HK-2 (cell line): Measurements from ENCODE around the gene DLG2.

ENCODE experiments used
- DNase-seq: peaks from one replicate; pipeline ENCODE4 v3.0.0-alpha.2; 2018; ENCODE audit not compliant: unreplicated experiment

Gene DLG2

DNA sequence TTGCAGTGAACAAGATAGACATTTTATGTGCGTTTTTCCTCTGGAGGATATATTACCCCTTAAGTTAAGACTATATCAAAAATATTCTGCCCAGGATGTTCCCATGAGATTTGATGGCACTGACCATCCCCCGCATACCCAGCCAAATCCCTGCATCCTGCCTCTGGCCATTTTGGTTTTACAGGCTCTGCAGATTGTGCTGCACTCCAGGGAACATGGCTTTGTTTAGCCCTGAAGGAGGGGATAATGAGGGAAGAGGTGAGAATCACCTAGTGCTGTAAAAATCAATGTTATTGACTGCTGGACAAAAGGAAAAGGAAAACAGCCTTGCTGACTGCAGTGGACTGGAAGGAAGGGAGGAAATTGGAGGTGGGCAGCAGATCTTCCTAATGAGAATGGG lies 717.4 kb downstream of the DLG2 start:
- no peak for DNase-seq

DNA sequence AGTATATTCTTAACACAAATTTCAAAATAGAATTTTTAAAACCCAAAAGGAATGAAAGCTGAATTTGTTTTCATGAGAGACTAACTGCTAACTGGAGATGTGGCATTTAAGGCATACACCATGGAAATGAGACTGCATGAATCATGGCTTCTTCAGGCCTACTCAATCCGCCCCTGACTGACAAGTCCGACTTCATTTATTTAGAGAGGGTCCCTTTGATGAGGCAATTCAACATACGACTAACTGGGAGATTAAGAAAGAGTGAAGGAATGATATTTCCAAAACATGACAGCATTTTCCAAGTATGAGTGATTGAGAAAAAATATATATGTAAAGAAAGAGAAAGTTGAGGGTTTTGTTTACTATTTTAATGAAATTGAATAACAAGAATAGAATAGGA lies 720.1 kb downstream of the DLG2 start:
- DNase-seq: no peak

DNA sequence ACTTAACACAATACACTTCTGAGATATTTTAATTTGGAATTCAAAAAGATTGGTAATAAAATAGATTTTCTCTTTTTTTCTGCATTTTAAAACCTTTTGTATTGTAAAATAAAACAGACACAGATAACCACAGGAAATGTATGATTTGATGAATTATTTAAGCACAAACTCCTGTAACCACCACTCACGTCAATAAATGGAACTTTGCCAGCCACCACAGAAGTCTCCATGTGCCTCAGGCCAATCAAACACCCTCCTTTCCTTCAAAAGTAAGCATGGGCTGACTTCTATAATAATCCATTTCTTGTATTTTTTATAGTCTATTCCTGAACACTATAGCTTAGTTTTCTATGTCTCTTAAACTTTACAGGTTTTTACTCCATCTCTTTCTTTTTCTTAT lies 721.7 kb downstream of the DLG2 start:
- no peak for DNase-seq

DNA sequence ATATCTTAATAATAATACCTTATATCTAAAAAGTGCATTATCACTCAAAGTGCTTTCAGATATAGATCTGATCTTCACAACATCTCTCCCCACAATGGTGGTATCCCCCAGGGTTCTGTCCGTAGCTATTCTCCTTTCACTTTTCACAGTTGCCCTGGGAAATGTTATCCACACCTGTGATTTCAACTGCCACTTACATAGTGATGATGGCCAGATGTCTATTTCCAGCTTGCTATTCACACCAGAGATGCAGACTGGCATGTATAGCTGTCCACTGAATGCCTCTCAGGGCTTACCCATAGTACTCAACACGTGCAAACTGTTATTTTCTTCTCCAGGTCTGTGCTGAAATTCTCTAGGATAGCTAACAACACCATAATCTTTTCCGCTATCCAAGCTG lies 724.7 kb downstream of the DLG2 start:
- no peak for DNase-seq

DNA sequence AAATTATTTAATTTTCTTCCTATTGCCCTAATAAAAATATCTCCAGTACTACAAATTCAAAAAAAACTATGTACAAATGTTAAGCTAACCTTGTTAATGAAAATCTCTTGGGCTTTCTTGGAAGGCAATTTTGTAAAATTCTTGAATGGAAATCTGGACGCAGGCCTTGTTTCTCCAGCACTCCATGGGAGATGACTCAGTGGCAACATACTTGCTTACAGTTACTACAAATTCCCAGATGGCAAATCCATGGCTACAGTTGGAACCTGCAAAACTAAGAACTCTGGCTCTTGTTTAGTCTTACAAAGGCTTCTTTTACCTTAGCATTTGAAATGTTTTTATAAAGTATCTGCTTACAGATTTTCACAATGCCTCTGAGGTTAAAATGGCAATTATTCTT lies 725.2 kb downstream of the DLG2 start:
- no peak for DNase-seq

DNA sequence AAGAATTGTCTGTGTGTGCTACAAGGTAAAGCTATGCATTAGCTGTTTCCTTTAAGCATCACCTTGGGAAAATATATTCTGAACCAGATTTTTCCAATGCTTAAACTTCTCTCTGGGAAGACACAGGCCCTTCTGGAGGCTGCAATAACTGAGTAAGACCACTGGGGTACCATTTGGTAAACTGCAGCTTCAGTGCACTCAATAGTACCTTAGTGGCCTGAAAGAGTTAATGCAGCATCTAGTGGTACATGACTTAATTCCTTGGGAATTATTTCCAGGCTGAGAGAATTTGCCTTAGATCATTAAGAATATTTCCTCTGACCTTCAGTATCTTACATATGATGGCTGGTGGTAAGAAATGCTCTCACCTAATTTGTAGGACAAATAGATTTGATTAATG lies 727.4 kb downstream of the DLG2 start:
- no peak for DNase-seq

DNA sequence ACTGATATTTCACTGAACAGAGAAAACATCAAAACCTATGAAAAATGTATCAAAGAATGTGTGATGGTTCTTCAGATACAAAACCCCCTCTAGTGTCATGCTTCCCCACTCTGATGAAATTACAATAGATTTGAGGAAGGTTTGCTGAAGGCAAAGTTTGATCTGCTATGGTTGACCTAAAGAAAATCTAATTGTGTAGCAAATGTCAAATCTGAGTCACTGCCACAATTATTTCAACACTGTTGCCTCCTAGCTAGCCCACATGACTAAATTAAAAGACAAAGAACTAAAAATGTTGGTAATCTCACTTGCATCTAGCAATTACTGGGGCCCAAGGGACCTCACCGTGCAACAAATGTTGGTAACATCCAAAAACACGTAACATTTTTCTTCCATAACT lies 728.0 kb downstream of the DLG2 start:
- no peak for DNase-seq

DNA sequence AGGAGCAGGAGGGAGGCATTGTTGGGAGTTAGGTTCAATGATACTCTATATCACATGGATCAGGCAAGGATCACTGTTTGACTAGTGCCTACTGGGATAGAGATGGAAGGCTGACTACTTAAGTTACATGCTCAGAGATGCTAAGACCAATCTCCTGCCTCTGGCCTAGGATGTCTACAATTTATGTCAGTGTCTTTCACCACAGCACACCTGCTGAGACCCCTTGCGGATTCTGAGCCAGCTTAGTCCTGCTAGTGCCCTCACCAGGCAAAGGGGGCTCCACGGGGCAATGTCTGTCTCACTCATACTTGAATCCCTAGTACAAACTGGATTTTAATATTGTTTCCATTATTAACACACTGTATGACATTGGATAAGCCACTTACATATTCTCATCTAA lies 732.5 kb downstream of the DLG2 start:
- no peak for DNase-seq

DNA sequence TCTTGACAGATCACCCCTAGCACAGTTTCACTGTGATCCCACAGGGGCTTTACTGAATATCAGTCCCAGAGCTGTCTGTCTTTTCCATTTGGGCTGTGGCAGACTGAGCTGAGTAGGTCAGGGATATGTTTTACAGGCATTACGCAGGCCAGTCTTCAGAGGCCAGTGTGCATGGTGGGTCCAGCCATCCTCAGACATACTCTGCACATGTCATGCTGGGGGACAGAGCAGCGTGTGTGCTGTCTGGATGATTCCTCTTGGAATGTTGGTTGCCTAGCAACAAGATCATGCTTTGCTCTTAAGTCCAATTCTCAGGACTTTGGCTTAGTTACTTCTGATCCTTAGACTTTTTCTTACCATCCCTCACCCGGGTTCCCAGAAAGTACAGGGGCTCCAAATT lies 736.5 kb downstream of the DLG2 start:
- no peak for DNase-seq

DNA sequence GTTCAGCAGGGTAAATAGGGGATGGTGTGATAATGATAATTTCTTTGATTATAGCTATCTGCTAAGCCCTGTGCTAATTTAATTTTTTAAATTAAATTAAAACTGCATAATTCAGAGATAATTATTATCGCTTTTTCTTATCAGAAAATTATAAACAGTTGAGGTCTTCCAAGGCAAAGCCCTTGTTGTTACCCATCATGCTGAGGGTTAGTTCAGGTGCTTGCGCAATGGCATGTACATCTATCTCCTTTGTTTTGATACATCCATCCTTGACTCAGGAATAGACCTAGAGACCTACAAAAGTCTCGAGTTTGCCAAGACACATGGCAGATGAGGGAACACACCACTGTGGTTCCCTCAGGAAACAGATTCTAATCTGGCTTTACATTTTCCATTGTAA lies 737.6 kb downstream of the DLG2 start:
- DNase-seq: no peak

DNA sequence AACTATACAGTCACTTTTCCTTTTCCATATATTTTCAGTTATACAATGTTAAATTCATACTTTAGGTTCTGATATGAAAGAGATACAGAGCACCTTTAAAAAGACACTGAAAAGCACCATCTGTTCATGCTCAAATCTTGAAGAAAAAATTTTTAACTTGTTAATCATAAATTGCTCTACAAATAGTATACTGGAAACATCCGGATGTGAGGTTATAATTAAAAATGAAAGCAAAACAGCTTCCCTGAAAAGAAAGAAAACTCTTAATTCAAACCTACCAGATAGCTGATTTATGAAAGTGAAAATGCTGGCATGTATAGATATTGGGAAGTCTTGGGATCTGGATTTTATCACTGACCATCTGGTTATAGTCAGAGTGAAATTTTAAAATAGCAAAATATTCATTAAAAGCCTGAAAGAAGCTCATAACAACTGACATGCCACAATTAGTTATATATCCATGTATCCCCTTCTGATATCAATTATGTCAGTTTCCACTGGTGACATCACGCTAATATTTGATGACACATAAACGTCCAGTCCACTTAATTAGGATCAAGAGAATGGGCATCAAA lies 740.0 kb downstream of the DLG2 start:
- no peak for DNase-seq

DNA sequence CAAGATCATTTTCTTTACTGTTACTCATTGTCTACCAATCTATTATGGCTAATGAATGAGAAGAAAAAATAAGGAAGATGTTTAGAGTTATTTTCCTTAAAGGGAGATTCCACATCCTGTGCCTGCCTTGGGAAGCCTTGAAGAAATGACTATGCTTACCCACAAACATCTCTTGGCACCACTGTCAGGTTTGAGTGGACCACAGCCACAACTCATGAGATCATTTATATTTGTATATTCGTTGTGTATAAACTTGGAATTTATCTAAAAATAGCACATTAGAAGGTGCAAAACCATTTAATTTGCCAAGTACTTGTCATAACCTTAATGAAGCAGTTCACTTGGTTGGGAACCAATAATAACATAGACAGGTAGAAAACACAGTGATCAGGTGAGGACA lies 740.8 kb downstream of the DLG2 start:
- DNase-seq: no peak

DNA sequence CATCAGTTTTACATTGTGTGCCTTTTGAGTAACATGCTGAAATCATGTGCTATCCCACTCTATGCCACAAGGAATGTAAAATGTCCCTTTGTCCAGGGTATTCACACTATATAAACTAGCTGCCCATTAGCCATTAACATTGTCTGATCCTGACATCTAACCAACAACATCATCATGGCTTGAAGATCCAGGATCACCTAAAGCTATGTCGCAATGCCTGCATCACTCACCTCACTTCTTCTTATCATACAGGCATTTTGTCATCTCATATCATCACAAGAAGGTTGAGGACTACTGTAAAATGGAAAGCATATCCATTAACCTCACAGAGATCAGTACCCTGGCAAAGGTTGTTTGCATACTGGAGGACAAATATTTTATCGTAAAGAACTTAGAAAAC lies 742.3 kb downstream of the DLG2 start:
- no peak for DNase-seq

DNA sequence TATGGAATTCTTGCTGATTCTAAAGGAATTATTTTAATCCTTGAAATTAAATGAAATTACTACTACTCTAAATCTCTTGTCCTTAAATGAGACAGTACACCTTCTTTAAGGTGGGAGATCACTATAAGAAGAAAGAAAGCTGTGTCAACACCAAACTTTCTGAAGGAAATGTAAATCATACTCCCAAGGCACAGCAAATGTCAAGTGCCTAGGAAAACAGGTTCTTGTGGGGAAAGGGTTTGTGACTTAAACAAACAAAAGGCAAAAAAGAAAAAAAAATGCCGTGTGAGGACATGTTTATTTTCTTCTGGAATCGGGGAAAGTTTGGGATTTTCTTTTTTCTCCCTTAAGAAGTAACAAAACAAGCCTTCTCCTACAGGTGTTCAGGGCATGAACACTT lies 745.1 kb downstream of the DLG2 start:
- no peak for DNase-seq

DNA sequence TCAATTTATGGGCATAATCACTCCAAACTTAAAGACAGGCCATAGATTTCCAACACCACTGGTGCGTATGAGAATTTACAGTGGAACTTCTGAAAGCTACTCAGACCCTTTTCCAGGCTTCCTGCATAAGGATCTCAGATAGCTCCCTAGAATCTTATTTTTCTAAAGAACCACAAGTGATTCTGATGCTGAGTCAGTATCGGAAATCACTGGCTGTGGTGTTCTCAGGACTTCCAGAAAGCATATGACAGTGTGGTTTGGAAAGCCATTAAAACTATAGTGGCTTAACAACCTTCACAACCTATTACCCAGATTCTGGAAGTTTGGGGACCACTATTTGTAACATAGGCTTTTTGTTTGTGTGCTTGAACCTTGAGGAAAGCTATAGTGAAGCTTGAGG lies 756.0 kb downstream of the DLG2 start:
- DNase-seq: no peak

DNA sequence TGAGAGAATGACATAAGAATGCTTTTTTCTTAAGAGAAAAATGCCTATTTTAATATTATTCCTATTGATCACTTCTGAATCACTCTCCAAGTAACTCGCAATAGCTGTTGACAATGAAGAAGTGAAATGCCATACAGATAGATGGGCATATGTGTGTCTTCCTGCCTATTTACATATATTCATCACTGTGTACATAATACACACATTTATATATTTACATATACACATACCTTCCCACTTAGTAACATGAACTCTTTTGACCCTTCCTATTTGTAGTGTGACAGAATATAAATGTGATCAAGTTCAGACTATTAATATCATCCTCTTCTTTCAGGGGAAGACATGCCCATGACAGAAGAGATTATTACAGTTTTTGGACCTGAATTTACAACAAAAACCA lies 756.7 kb downstream of the DLG2 start:
- DNase-seq: no peak

DNA sequence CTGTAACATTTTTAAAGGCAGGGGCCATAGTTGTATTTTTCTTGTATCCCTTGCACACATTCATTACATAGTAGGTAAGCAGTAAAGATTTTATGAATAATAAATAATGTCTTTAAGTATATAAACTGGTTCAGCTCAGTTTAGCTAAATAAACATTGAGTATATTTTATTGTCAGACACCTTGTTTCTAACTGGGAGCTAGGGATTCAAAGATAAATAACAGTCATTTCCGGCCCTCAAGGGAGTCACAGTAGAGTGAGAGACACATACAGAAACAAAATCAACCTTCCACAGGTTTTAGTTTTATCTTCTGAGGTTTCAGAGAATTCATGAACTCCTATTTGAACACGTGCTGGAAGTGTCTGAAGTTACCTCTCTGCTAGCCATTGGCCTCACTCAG lies 760.2 kb downstream of the DLG2 start:
- DNase-seq: no peak

DNA sequence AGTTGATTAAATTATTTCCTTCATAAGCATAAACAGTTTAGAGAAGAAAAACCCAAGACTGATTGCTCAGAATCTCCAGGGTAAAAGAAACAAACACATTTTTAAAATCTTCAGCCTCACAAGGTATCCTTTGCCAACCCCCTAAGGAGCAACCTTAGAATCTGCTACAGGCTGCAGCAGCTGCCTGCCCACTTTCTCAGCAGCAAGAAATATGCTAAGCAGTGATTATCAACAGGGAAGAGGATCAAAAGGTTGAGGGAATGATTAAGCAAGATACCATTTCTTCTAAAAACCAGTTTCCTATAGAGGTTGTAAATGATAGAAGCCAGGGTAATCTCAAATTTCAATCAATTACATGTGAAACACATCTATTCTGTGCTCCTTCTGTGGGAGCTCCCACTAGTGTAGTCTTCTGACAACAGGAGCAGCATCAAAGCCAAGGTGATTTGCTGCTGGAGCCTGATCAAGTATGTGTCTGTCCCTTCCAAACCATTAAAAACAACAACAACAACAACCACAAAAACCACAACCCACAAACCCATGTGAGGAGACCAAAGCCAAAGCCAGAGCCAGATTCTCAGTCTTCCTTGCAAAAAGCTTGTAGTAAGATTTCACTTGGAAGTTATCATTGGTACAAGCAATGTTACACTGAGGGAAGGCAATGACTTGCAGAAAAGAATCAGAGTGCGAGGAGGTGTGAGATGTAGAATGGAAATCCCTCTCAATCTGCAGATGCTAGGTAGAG lies 761.2 kb downstream of the DLG2 start:
- DNase-seq: no peak

DNA sequence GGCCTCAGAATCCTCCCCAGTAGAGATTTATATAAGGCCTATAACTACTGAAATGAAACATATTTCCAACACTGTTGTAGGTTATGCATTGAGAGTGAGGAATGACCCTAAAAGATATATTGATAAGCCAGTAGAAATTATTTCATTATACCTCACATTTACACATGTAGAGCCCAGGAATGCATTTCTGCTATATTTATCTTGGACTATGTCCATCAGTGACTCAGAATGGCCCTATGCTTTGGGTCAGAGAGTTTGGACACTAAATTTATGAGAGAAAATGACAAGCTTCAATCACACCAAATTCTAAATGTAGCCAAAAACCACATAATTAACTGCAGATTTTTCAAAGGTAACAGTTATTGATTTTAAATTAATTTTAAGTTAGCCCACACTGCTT lies 761.9 kb downstream of the DLG2 start:
- no peak for DNase-seq

DNA sequence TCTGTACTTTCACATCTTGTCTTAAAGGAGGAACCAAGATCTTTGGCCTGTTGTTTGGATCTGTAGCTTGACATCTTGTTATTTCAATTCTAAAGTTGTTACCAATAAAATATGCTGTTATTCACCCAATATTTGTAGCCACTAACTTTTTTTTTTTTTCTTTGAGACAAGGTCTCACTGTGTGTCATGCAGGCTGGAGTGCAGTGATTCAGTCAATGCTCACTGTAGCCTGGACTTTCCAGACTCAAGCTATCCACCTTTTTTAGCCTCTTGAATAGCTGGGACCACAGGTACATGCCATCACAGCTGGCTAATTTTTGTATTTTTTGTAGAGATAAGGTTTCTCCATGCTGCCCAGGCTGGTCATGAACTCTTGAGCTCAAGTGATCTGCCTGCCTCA lies 769.4 kb downstream of the DLG2 start:
- no peak for DNase-seq

DNA sequence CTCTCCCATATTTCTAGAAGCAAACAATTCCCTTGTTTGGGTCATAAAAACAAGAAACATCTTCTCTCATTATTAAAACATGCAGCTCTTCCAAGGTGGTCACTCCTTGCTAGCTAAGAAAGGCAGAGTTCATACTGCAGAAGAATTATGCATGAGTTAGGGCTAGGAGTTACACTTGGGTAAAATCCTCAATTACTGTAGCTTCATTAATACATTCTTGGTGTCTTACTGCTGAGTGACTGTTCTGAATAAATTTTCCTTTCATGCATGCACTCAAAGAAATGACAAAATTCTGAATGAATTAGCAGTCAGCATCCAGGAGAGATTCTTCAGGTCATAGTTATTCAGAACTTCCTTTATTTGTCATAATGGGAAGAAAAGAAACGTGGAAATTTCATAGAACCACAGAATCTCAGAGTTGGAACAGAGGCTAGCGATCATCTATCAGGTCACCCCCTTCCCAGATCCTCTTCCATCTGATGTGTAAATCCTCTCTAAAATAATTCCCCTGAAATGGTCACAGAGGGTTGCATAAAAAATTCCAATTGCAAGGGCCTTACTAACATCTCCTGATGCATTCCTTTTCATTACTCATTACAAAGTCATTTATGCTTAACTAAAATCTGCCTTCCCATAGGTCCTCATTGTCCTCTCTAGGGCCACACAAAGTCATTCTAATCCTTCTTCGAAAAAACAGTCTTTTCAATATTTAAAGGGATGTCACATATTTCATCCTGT lies 771.5 kb downstream of the DLG2 start:
- DNase-seq: no peak

DNA sequence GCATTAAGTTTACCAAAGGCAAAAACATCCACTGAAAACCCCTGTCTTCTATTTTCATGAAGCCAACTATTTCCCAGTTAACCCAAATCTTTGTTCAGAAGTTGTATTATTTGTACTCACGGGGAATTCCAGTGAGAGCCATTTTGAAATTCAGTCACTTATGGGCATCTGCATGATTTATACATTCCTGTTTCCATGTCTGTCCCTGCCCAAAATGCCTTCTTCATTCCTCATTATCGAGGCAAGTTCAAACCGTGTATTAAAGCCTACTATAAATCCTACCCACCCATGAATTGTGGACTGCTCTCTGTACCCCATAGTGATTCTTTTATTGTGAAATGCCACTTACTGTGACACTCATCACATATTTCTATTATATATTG lies 772.7 kb downstream of the DLG2 start:
- no peak for DNase-seq

DNA sequence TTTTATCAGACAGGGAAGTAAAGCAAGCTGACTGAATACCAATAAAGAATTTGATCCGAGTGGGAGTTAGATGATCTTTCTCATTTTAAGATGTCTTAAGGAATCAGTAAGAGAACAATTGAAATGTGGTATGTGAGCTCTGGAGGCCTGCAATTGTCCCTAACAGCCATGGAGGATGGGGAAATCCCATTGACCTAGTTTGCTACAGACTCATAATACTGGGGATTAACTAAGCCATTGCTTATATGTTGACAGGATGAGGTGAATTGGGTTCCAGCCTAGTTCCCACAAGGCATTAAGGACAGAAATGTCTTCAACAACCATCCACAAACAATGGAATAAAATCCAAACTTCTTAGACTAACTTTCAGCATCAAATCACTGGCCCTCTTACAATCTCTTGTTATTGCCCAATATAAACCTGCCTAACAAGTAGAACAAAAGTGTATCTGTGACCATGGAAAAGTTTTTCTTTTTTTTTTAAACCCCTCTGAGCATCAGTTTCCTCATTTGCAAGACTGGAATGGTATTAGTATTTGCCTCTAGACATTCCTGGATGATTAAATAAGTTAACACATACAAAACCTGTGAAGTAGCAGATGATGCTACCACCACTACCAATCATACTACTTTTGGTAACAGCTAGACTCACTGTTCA lies 773.2 kb downstream of the DLG2 start:
- no peak for DNase-seq
